Lower leg skin (tissue), 4 donors: ENCODE measurements around the gene CAPN8. TPM values are rescaled to one million over a fixed set of nuclear protein-coding genes. Genes with fewer than 3 reads are reported as not detected.

Source experiments
- DNase-seq, 2 donors: peaks; one replicate each; pipeline ENCODE4 v3.0.0-alpha.2; 2019; ENCODE audit warnings: low spot score in 2 of 2
- H3K4me3 ChIP-seq: fragments of 200-600 bp; sonication (generic); 2 replicates; pipeline ENCODE4 v1.5.1; 2017; ENCODE audit warnings: mild to moderate bottlenecking, low read depth; ENCODE audit not compliant: poor library complexity, severe bottlenecking
- CTCF ChIP-seq, 3 donors: fragments of 450-650 bp; IDR thresholded peaks; one replicate each; pipeline ENCODE4 v1.5.1; 2016; ENCODE audit warnings: antibody characterized with exemption in 3 of 3, mild to moderate bottlenecking in 3 of 3, moderate library complexity in 2 of 3
- POLR2A ChIP-seq, 2 donors: fragments of 450-650 bp; IDR thresholded peaks; one replicate each; pipeline ENCODE4 v1.6.1; 2016 to 2017; ENCODE audit warnings: antibody characterized with exemption in 2 of 2, mild to moderate bottlenecking in 1 of 2, moderate library complexity in 1 of 2
- WGBS, 2 donors: methylation state at CpG; one replicate each; pipeline ENCODE4 v1.1.5; 2018; 5-methylcytosine and 5-hydroxymethylcytosine counted together
- intact Hi-C: fragments of 100-400 bp; cut with DNase I; formaldehyde crosslinking; loops from one replicate; pipeline ENCODE4 v1.15.0; 2023; ENCODE audit warnings: low total_unique reads
- total RNA-seq, 4 donors: library from RNA; depleted of rRNA; stranded (reverse); fragments of >200 nt; gene quantifications; one replicate each; pipeline ENCODE4 v1.1.0, GENCODE V29; 2016

The CAPN8 gene
- total RNA-seq, 4 donors from 2014 or later = 0.27 to 2.4 (median 0.34) TPM

- TF ChIP-seq POLR2A (IDR thresholded peaks at IDR 0.05) = no peak
- TF ChIP-seq CTCF (IDR thresholded peaks at IDR 0.05) = no peak
- intact Hi-C loops = loop anchor here (10.0 kb wide), 1 partner anchor 545 kb away; no protein-coding TSS in a partner anchor
Measured at GRCh38 chr1:223680188-223680587, 14.7 kb upstream of the CAPN8 start.

GRCh38 chr1:223678841-223679240, 13.3 kb upstream of the CAPN8 start:
- no peak for DNase-seq
- intact Hi-C loops = no loop called here
- 79 to 82% methylated on average over 6 of the region's 6 CpGs for WGBS, 2 donors

More at GRCh38 chr1:223680188-223680587, 14.7 kb upstream of the CAPN8 start:
- 98 to 100% methylated on average over 2 of the region's 2 CpGs for WGBS, 2 donors
- DNase-seq = no peak
- H3K4me3 ChIP-seq = no peak overlapping the region

GRCh38 chr1:223674119-223674890, 8.8 kb upstream of the CAPN8 start:
- H3K4me3 ChIP-seq = no peak overlapping the region
- TF ChIP-seq POLR2A (IDR thresholded peaks at IDR 0.05) (no peak), CTCF (IDR thresholded peaks at IDR 0.05) (no peak)
- 69 to 72% methylated on average over 5 of the region's 5 CpGs for WGBS, 2 donors
- intact Hi-C loops = no loop called here
- DNase-seq = no peak

More at GRCh38 chr1:223678841-223679240, 13.3 kb upstream of the CAPN8 start:
- TF ChIP-seq CTCF (IDR thresholded peaks at IDR 0.05) = no peak
- no peak for TF ChIP-seq POLR2A (IDR thresholded peaks at IDR 0.05)
- no peak overlapping the region for H3K4me3 ChIP-seq

DNA sequence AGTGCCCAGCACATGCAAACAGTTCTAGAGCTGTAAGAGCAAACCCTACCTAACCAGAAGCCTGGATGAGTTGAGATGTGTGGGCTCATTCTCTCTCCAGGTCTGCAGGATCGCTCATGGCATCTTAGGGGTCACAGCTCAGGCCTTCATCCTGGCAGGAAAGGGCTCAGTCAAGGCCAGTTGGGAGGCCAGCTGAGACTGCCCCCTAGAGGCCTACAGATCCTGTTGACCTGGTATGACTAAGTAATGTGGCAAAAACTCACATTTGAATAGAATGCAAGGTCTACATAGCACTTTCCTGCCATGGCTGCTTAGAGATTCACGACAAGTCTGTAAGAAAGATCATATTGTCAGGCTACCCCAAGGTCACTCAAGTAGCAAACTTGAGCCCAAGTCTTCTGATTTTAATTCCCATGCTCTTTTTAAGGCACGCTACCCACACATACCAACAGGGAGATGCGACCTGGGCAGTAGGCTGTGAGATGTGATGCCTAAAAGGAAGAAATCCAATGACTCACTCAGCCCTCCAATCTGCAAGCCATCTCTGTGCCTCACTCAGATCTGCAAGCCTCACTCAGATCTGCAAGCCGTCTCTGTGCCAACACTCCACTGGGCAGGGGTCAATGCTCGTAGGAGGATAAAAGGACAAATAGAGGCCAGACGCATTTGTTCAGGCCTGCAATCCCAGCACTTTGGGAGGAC, 5.1 kb upstream of the CAPN8 start:
- intact Hi-C loops = no loop called here
- WGBS, 2 donors = 70 to 76% methylated on average over 7 of the region's 7 CpGs
- no peak overlapping the region for H3K4me3 ChIP-seq
- TF ChIP-seq CTCF (IDR thresholded peaks at IDR 0.05) (no peak), POLR2A (IDR thresholded peaks at IDR 0.05) (no peak)
- no peak for DNase-seq

DNA sequence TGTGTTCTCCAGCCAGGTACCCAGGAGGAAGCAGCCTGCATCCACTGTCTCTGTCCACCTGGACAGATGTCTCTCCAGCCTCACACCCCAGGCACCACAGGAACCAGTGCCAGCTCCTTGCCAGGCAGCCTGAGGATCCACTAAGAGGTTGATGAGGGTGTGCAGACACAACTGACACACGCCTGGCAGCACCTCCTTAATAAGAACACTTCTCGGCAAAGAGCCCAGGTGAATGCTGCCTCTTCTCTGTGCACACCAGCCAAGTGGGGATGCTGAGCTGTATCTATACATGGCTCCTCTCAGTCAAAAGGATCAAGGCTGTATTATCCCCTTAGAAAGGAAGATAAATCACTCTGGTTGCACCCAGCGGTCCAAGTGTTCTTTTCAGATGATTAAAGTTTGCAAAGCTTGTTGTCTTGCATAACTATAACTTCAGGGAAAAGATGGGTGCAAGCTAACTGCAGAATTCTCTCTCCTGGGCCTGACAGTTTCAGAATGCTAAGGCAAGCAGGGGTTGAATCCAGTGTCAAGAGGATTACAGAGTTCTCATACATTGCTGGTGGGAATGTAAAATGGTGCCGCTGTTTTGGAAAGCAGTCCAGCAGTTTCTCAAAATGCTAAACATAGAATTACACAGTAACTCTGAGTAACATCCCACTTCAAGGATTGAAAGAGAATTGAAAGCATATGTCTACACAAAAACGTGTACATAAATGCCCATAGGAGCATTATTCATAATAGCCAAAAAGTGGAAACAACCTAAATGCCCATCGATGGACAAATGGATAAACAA, 3.7 kb upstream of the CAPN8 start:
- no peak for DNase-seq
- 57 to 64% methylated on average over 6 of the region's 6 CpGs for WGBS, 2 donors
- TF ChIP-seq POLR2A (IDR thresholded peaks at IDR 0.05) (no peak), CTCF (IDR thresholded peaks at IDR 0.05) (no peak)
- intact Hi-C loops = no loop called here
- no peak overlapping the region for H3K4me3 ChIP-seq
